ENCODE results near the gene MYCL. TPM values are rescaled to one million over a fixed set of nuclear protein-coding genes. Genes with fewer than 3 reads are reported as not detected.
A peak's percentile ranks its signal among the peaks of the same experiment; 100 is the strongest.

MYCL gene
- 4.4 TPM for total RNA-seq

DNA sequence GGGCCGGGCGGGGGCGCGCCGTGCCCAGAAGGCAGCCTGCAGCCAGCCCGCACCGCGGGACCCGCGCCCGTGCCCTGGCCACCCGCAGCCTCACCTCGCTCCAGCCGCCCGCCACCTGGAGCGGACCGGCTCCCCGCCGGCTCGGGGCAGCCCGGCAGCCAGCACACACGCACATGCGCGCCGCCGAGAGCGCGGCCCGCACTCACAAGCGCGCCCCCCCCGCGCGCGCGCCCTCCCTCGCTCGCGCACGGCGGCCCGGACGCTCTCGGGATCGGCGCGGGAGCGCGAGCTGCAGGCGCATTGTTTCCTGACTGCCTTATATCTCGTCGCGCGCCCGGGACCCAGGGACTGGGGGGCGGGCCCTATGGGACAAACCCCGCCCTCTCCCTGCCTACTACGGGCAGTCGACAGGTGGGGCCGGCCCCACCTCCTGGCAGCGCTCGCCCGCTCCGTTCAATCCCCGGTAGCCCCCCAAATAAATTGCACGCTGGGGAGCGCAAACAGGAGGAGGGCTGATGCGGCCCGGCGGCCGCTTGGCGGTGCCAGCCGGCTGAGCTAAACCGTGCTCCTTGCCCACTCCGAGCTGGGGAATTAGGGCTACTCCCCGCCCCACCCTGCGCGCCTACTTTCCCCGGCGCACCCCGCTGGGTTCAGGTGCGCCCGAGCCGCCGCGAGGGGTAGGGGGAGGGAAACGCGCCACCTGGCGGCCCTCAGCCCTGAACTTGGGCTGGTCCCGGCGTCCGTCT, at the start of gene MYCL:
MYCL (minus strand) TSS at position 204 of the 746 bp plus-strand sequence. CDS start 483 bp downstream, outside the sequence.
- peak; percentile 87 for DNase-seq (ENCODE audit: low spot score)

- DNase-seq (ENCODE audit: low spot score): no peak
These were observed 48.2 kb upstream of the MYCL start for GRCh38 chr1:39949891-39950290.

- no peak for DNase-seq (ENCODE audit: low spot score)
These were observed 45.5 kb upstream of the MYCL start for GRCh38 chr1:39947260-39947659.

DNA sequence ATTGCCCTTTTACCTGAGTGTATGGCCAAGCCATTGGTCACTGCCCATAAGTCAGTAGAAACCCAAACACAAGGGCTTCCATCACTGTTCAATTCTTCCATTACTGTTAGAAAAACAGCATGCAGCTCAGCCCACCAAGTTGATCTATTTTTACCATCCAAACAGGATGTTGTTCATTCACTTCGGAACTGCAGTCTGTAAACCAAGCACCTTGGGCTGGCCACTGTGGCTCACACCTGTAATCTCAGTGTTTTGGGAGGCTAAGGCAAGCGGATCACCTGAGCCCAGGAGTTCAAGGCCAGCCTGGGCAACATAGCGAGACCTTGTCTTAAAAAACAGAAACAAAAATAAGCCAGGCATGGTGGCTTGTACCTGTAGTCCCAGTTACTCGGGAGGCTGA, 44.5 kb upstream of the MYCL start:
- DNase-seq (ENCODE audit: low spot score): no peak

DNA sequence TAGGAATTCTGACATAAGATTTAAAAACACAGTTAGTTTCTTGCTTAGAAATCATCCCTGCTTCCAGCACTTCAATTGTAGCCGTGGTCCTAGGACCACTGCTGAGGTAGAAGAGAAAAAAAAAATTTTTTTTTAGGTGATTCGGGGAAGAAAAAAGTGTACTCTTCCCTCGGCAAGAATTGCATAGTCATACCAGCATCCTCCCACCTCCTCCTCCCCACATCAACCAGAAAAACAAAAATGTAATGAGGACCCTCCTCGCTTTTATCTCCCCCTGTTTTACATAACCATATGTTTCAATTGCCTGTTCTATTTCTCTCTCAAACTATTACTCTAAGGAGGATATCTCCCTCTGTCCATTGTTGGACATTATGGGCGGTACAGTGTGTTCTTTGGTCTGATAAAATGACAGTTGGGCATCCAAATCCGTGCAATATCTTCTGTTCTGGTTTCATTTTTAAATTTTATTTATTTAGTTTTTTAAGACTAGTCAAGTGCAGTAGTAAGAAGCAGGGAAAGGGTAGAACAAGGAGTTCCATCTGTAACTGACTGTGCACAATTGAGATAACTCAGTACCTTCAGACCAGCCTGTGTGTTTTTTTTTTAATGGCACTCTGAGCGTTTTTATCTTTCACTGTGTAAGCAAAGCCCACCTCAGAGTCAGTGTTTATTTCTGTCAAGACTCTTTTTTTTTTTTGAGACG, 42.8 kb upstream of the MYCL start:
- DNase-seq (ENCODE audit: low spot score): no peak

GRCh38 chr1:39943471-39944290, 42.0 kb upstream of the MYCL start:
- DNase-seq (ENCODE audit: low spot score): no peak

- no peak for DNase-seq (ENCODE audit: low spot score)
These were observed 39.5 kb upstream of the MYCL start for GRCh38 chr1:39940980-39941871.

- no peak for DNase-seq (ENCODE audit: low spot score)
These were observed 38.5 kb upstream of the MYCL start for GRCh38 chr1:39940253-39940652.

DNA sequence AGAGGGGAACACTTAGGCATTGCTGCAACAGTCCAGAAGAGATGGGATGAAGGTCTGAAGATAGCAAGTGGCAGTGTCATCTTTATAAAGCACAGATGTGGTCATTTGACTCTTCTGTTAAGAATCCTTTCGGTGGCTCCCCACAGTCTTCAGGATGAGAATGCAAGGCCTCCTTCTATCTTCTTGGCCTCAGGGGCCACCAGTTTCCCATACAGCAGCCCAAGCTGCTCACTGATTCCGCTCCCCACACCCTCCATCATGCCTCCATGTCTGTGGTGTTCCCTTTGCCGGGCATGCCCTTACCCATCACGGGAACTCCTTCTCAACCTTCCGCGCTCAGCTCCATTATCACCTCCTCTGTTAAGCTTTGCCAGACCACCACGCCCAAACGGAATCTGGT, 37.1 kb upstream of the MYCL start:
- no peak for DNase-seq (ENCODE audit: low spot score)

GRCh38 chr1:39936724-39937491, 35.2 kb upstream of the MYCL start:
- DNase-seq (ENCODE audit: low spot score): no peak

GRCh38 chr1:39933956-39934941, 32.5 kb upstream of the MYCL start:
- peak; percentile 86 for DNase-seq (ENCODE audit: low spot score)

DNA sequence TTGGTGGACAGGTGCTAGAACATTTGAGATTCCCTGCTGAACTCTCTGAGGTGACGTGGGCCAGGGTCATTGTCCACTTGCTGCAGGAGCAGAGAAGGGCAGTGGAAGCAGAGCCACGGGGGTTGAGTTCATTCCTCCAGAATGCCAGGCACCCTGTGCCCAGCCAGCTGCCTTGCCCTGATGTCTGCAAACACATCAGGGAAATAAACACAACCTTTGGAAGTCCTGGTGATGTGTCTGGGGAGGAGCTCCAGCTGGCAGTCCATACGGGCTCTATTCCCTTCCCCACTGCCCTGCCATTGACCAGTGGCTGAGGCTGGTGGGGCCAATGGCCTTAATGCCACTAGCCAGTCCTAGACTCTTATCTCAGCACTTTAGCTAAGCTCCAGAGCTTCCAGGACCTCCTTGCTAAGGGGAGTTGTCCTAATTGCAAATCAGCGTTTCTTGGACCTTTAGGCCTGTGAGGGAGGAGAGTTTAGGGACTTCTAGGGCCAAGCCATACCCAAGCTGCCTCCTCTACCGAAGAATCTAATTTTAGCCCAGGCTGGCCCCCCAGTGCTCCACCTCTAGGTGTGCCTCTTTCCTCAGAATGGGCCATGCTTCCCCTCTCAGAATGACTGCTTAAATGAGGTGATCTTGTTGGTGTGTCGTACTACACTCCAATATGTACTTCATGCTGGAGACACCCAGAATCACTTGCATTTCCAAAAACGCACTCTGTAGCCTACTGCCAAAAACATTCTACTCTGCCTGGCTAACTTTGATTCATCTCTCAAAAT, 27.3 kb upstream of the MYCL start:
- DNase-seq (ENCODE audit: low spot score): peak; percentile 36

DNA sequence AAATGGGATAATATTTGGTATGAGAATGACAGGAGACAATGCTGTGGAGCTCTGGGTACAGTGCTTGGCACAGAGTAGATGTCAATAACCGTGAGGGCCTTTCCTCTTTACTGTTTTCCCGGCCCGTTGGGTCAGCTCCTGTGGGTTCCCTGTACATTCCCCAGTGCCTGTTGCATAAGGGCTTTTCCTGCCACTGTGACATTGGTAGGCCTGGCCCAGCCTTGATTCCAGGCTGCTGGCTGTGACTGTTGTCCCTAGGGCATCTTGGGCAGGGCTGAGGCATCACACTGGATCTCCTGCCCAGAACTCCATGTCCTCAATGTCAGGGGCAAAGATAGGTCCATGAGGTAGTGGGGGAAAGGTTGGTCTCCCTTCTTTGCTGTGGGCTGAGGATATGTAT, 25.8 kb upstream of the MYCL start:
- peak; percentile 23 for DNase-seq (ENCODE audit: low spot score)

GRCh38 chr1:39926820-39927219, 25.1 kb upstream of the MYCL start:
- peak; percentile 58 for DNase-seq (ENCODE audit: low spot score)

GRCh38 chr1:39926343-39926793, 24.7 kb upstream of the MYCL start:
- peak; percentile 50 for DNase-seq (ENCODE audit: low spot score)

DNA sequence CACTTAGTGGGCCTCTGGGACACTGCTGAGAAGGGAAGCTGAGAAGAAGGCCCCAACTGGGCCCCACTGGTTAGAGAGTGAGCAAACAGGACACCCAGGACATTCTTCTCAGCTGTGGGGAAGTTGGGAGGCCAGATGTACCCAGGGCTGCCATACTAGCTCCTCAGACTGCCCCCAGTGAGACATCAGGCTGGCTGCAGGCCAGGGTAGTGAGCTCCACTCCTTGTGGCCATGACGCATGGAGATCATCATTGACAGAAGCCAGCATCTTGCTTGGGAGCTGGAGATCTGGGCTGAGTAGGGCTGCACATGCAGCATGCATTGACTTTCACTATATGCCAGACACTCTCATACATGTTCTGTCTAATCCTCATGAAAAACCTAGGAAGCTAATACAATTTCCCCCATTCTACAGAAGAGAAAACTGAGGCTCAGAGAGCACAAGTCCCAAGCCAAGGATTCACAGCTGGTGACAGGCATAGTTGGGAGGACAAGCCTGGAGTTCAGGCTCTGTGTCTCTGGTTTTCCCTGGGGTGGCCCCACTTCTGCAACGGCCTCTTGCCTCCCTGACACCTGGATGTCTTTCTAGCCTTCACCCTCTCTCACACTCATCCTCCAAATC, 24.1 kb upstream of the MYCL start:
- no peak for DNase-seq (ENCODE audit: low spot score)

DNA sequence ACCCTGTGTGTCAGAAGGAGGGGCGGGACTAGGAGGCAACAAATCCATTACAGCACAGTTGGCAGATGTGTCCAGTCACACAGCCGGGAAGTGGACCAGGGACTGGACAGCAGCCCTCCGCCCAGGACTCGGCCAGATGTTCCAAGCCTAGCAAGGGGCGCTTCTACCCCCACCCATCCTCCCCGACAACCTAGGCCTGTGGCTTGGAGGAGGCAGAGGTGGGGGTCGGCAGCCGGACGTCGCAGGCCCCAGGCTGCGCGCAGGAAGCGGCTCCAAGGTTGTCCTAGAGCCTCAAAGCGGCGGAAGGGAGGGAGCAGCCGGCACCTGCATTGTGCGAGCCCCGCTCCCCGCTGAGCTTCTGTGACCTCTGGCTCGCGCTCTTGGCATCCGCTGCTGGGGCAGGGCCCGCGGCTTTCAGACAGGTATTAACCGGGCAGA, 20.6 kb upstream of the MYCL start:
- peak; percentile 37 for DNase-seq (ENCODE audit: low spot score)

GRCh38 chr1:39919545-39919944, 17.8 kb upstream of the MYCL start:
- peak; percentile 48 for DNase-seq (ENCODE audit: low spot score)

Data from mucosa of gallbladder (tissue), 1 donor.